GM18867 (cell line): Measurements from ENCODE around the gene TTC34.

Experiments
- ATAC-seq: cut with Tn5 transposase; IDR thresholded peaks from one replicate; pipeline ENCODE4 v1.9.1; 2021; ENCODE audit warnings: mild to moderate bottlenecking, moderate library complexity; ENCODE audit not compliant: unreplicated experiment

The TTC34 gene

GRCh38 chr1:2801535-2802291 lies at the start of gene TTC34:
TSS of gene TTC34 (minus strand) at chr1:2801693. CDS start at chr1:2800827, 866 bp downstream.
- ATAC-seq: no peak

GRCh38 chr1:2850502-2850901 lies 49.0 kb upstream of the TTC34 start:
- ATAC-seq: no peak

GRCh38 chr1:2848006-2848670 lies 46.6 kb upstream of the TTC34 start:
- no peak for ATAC-seq

GRCh38 chr1:2847086-2847985 lies 45.8 kb upstream of the TTC34 start:
- ATAC-seq: no peak

GRCh38 chr1:2845869-2846268 lies 44.4 kb upstream of the TTC34 start:
- no peak for ATAC-seq

GRCh38 chr1:2840036-2840809 lies 38.7 kb upstream of the TTC34 start:
- no peak for ATAC-seq

- no peak for ATAC-seq
These were observed 36.3 kb upstream of the TTC34 start for GRCh38 chr1:2837823-2838222.

- no peak for ATAC-seq
These were observed 35.8 kb upstream of the TTC34 start for GRCh38 chr1:2837316-2837715.

- ATAC-seq: no peak
These were observed 35.0 kb upstream of the TTC34 start for GRCh38 chr1:2836333-2836970.

- ATAC-seq: no peak
These were observed 34.2 kb upstream of the TTC34 start for GRCh38 chr1:2835650-2836159.

- ATAC-seq: no peak
These were observed 33.5 kb upstream of the TTC34 start for GRCh38 chr1:2834741-2835564.

GRCh38 chr1:2834146-2834475 lies 32.6 kb upstream of the TTC34 start:
- ATAC-seq: no peak

- no peak for ATAC-seq
These were observed 32.1 kb upstream of the TTC34 start for GRCh38 chr1:2833454-2834145.

- no peak for ATAC-seq
These were observed 31.3 kb upstream of the TTC34 start for GRCh38 chr1:2832506-2833453.

- ATAC-seq: no peak
These were observed 30.2 kb upstream of the TTC34 start for GRCh38 chr1:2831596-2832212.

GRCh38 chr1:2830761-2831425 lies 29.4 kb upstream of the TTC34 start:
- ATAC-seq: no peak
